ENCODE data around the gene NAP1L5.

Gene NAP1L5
- 1.9 to 7.2 (median 5.2) reads per million in 4 experiments for total RNA-seq

DNA sequence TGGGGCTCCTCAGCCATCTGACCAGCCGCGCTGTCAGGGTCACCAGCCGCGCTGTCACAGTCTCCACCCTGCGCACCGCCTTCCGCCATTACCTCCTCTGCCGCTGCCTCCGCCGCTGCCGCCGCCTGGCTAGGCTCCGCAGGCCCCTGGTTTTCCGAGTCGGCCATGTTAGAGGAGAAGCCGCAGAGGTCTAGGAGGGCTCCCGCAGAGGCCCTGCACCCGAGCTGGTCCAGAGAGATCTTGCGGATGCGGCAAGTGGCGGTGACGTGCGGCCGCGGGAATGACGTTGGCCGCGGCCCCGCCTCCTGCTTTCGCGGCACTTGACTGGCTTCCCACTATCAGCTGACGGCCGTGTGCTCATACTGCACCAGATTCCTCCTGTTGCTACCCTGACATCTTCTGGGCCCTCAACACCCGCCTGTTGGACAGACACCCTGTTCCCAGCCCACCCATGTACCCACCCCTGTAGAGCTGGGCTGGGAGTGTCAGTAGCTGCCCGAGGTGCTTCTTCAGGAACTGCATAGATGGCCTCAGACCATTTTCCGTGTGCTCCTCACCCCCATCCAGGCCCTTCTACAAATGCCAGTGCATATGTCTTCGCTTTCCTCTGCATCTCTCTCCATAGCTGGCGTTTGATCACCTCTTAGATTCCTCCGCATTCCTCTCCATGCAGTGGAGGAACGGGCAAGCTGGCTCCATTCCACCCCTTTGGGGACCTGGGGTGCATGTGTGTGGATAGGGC lies at the start of gene NAP1L5:
Gene NAP1L5, minus strand, starts transcription at position 242 of the 742 bp plus-strand sequence. Its CDS starts 75 bp downstream, at position 167.
- DNase-seq = peak; percentile 48

DNA sequence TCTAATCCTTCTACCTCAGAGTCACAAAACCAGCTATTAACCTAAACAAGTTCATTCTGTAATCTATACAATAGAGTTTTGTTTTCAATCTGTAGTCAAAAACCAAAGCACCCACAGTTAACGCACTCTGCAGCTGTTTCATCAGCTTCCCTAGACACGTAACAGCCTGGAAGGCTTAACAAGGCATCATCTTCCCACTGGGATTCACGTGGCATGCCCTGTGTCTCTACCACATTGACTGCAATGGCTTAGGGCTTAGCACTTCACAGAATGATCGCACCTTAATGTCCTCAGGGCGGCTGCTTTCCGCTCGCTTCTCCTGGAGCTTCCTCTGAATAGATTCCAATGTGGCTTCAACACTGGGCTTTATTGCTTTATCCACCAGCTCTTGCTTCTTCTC lies 49.7 kb upstream of the NAP1L5 start:
- no peak for DNase-seq

DNA sequence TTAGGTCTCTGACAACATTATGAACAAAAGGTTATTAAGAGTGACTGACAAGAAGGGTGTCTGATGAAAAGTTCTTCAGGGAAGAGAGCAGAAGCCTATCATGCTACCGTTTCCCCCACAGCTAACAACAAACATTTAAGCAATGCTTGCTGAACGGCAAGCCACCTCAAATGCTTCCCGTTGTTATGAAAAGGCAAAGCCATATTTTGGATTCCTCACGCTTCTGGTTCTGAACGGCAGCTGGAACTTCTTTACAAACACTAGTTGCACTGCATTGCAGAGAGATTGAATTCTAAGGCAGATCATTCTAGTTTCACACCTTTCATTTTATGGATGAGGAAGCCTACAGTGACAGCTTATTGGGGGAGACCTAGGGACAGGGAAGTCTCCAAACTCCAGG lies 48.6 kb upstream of the NAP1L5 start:
- DNase-seq = no peak

- no peak for DNase-seq
These were observed 48.0 kb upstream of the NAP1L5 start for GRCh38 chr4:88745581-88746163.

- no peak for DNase-seq
These were observed 47.5 kb upstream of the NAP1L5 start for GRCh38 chr4:88745175-88745574.

DNA sequence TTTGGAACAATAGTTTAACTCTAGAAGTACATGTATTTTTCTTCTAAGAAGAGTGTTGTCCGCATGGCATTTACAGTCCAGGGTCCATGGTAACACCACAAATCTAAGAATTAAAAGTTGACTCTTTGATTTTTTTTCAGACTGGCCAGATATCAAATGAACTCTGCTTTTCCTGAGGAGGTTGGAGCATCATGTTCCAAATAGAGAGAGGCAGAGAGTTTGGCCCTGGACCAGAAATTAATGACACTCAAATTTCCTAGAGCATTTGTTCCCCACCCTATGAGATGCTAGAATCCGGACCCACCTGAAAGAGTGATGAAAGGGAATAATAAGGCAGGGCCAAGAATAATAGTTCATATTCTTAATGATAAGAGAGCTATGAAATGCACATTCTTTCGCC lies 47.0 kb upstream of the NAP1L5 start:
- no peak for DNase-seq

GRCh38 chr4:88743696-88744095 lies 46.1 kb upstream of the NAP1L5 start:
- no peak for DNase-seq

DNA sequence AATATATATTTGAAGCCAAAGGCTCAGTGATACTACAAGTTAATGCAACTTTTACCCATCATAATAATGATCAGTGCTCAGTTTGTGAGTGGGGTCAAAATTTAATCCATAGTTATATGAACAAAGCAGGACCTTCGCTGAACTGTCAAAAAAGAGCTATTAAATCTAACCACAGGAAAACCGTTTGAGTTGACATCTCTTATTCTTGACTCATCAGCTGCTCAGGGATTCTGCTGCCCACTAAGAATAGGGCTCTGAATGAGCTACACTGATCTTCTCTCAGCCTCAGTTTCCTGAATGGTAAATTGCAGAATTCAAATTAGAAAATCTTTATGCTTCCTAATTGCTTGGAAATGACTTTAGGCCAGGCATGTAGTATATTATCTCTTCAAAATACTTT lies 44.9 kb upstream of the NAP1L5 start:
- no peak for DNase-seq

- no peak for DNase-seq
These were observed 40.6 kb upstream of the NAP1L5 start for GRCh38 chr4:88738180-88738579.

- no peak for DNase-seq
These were observed 39.8 kb upstream of the NAP1L5 start for GRCh38 chr4:88737307-88737941.

DNA sequence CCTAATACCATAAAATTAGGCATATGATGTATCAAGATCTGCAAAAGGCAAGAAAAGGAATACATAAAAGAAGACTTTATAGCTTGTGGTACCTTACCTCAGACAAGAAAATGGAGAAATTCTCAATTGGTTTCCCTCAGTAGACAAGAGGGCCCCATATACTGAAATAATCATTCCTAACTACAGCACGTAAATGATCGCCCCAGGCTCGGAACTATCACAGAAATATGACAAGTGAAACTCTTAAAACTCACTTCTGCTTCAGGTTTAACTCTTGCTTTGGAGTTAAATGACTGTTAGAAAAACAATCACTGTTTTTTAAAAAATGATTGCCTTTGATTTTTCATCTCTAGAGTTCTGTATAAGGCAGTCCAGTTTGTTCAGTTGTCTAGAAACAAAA lies 38.6 kb upstream of the NAP1L5 start:
- DNase-seq = no peak

GRCh38 chr4:88735564-88735963 lies 37.9 kb upstream of the NAP1L5 start:
- no peak for DNase-seq

GRCh38 chr4:88734403-88734949 lies 36.8 kb upstream of the NAP1L5 start:
- DNase-seq = no peak

DNA sequence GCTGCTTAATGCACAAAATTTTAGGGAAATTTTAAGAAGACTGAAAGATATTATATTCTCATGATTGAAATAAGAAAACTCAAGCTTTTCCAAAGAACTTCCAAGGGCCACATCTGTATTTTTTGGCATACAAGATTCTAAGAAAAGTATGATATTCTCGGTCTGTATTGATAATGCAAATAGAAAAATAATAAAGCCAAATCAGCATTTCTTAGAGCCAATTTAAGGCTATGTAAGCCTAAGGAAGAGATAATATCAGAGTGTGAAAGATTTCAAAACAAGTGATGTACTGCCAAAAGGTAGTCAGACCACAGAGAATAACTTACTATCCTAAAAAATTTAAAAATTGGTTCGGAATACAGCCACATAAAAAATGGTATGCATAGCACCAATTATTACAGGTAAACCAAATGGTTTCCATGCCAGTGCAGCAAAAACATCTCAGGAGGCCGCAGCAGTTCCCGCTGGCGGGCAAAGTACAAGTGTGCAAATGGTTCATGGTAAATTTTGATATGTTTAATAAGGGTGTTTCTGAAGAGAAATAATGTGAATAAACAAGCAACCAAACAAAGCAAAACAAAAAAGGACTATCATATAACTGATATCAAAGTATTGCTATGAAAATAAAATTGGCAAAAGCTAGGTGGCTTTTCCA lies 35.2 kb upstream of the NAP1L5 start:
- no peak for DNase-seq

- DNase-seq = no peak
These were observed 33.8 kb upstream of the NAP1L5 start for GRCh38 chr4:88731381-88731780.

DNA sequence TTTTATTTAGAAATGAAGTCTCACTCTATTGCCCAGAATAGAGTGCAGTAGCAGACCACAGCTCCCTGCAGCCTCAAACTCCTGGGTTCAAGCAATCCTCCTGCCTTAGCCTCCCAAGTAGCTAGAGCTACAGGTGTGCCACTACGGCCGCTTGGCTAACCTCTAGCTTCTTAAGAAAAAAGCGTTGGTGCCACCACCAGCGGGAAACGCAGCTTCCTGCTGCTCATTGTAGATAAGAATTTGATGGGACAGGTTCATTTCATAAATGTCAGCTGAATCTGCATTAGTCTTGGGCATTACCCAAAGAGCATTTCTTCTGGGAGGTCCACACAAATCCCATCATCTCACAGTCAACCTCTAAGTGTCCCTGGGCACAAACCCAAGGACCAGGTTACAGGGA lies 33.2 kb upstream of the NAP1L5 start:
- no peak for DNase-seq

- no peak for DNase-seq
These were observed 31.6 kb upstream of the NAP1L5 start for GRCh38 chr4:88729146-88729760.

DNA sequence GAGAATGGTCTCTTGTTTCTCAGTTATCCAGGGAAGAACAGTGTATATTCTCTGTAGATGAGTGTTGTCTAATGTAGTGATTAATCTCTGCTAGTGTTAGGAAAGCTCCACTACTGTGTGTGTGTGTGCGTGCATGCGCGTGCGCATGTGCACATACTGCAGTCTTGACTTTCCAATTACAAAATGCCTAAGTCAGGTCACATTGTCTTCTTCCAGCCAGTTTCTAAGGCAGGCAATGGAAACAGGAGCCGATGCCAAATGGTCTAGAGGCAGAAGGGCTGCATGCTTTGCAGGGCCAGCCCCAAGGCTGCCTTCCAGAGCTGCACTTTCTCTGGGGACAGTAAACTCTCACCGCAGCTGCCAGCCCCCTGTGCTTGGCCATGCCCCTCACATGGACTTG lies 30.5 kb upstream of the NAP1L5 start:
- no peak for DNase-seq

DNA sequence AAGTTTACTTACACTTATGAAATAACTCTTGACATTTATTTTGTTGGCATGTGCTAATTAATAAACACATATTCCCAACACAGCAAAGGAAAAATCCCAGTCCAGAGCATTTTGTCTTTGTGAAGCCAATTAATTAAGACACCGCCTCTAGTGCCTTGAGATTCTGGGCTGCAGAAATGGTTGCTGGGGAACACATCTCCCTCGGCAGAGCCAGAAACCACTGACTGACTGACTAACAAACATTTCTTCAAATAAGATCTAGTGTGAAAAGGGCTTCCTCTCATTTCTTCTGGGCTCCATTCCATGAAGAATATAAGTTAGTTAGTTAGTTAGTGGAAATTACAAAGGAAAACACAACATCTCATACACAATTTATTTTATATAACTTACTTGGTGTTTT lies 28.4 kb upstream of the NAP1L5 start:
- DNase-seq = no peak

DNA sequence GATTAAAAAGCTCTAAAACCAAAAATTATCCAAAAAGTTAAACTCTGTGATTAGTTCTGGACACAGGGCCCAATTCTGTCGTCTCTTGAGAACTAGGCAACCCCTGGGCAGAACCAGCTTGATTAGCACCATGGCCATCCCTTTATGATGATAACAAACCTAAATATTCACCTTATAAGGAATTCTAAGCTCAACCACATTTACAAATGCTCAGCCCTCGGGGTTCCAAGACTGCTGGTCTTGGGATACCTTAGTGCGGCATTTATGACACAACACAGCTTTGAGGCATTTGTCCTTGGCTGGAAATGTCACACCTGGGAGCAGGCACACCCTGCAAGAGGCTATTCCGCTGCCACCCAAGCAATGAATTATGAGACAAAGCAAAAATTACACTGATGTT lies 27.5 kb upstream of the NAP1L5 start:
- DNase-seq = no peak

DNA sequence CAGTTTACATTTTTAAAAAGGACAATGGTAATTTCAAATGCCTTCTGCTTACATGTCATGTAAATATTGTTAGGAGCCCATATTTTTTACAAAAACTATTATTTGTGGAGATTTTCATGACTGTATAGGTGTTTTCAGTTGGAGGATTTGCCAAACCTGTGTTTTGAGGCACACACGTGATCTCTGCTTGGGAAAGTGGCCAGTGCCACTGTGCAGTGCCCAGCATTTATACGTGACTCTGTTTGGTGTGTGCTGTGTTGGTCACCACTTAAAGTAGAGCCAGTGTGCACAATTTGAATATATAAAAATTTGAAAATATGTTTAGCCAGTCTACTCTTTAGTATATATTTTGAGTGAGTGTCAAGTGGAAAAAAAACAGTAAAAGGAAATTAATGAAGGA lies 26.8 kb upstream of the NAP1L5 start:
- DNase-seq = no peak

GRCh38 chr4:88722828-88723227 lies 25.2 kb upstream of the NAP1L5 start:
- no peak for DNase-seq

- DNase-seq = no peak
These were observed 24.7 kb upstream of the NAP1L5 start for GRCh38 chr4:88722276-88722780.

Data from effector CD8-positive, alpha-beta T cell (primary cell).